Gastroesophageal sphincter (tissue), 3 donors: ENCODE measurements around the gene SMARCC1.
"Not testable (repeated sequence)": the region's sequence is repeated elsewhere in the genome, so short reads cannot be mapped to it uniquely, and the experiment has no call there.

Experiments used
- EP300 ChIP-seq: sonication (generic); formaldehyde crosslinking; IDR thresholded peaks from one replicate; pipeline ENCODE4 v1.6.1; 2017; ENCODE audit warnings: antibody characterized with exemption, mild to moderate bottlenecking
- POLR2A ChIP-seq, 2 donors: fragments of 450-650 bp; IDR thresholded peaks; one replicate each; pipeline ENCODE4 v1.6.1; 2017; ENCODE audit warnings: antibody characterized with exemption in 2 of 2, mild to moderate bottlenecking in 2 of 2, moderate library complexity in 1 of 2
- POLR2AphosphoS5 ChIP-seq: sonication (generic); formaldehyde crosslinking; IDR thresholded peaks from one replicate; pipeline ENCODE4 v1.6.1; 2017; ENCODE audit warnings: antibody characterized with exemption
- TF ChIP-seq, protein P1 (sequence below), 4 experiments: fragments of 200-600 bp in 2 of 4; fragments of 450-650 bp in 2 of 4; sonication (generic) in 1 of 4; IDR thresholded peaks; one replicate each; pipeline ENCODE4 v1.5.1; 2017 to 2019; ENCODE audit warnings: antibody characterized with exemption in 4 of 4, mild to moderate bottlenecking in 2 of 4, moderate library complexity in 2 of 4

DNA sequence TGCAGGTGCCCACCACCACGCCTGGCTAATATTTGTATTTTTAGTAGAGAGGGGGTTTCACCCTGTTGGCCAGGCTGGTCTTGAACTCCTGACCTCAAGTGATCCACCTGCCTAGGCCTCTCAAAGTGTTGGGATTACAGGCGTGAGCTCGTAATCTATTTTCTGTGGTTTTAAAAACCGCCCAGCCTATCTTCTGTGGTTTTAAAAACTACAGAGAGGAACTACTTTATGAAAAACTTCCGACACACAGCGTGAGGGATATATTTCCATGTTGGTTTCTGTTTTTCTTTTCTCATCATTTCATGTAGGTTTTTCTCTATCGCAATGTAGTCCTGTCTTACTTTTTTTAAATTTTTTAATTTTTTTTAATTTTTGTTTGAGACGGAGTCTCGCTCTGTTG is 47.8 kb upstream of the SMARCC1 start:
- TF ChIP-seq POLR2A (IDR thresholded peaks at IDR 0.05); EP300; POLR2AphosphoS5: not testable (repeated sequence)
- TF ChIP-seq, protein P1, sequence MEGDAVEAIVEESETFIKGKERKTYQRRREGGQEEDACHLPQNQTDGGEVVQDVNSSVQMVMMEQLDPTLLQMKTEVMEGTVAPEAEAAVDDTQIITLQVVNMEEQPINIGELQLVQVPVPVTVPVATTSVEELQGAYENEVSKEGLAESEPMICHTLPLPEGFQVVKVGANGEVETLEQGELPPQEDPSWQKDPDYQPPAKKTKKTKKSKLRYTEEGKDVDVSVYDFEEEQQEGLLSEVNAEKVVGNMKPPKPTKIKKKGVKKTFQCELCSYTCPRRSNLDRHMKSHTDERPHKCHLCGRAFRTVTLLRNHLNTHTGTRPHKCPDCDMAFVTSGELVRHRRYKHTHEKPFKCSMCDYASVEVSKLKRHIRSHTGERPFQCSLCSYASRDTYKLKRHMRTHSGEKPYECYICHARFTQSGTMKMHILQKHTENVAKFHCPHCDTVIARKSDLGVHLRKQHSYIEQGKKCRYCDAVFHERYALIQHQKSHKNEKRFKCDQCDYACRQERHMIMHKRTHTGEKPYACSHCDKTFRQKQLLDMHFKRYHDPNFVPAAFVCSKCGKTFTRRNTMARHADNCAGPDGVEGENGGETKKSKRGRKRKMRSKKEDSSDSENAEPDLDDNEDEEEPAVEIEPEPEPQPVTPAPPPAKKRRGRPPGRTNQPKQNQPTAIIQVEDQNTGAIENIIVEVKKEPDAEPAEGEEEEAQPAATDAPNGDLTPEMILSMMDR (IDR thresholded peaks at IDR 0.05) = not testable (repeated sequence)
